Endodermal cell (in vitro differentiated cells): ENCODE data around the gene PHOX2A. TPM values are rescaled to one million over a fixed set of nuclear protein-coding genes. Genes with fewer than 3 reads are reported as not detected.

Source experiments
- DNase-seq: peaks from one replicate; pipeline ENCODE4 v3.0.0-alpha.2; 2017
- H3K27ac ChIP-seq: 2 replicates; pipeline ENCODE4 v1.5.1; 2013; ENCODE audit warnings: mild to moderate bottlenecking, low read depth, low read length, moderate library complexity
- H3K27me3 ChIP-seq: 2 replicates; pipeline ENCODE4 v1.6.1; 2013; ENCODE audit warnings: mild to moderate bottlenecking, low read length, moderate library complexity; ENCODE audit not compliant: insufficient read depth, control insufficient read depth, poor library complexity, severe bottlenecking
- H3K36me3 ChIP-seq: 2 replicates; pipeline ENCODE4 v1.7.0; 2013; ENCODE audit warnings: mild to moderate bottlenecking, low read length, moderate library complexity; ENCODE audit not compliant: control insufficient read depth, insufficient read depth
- H3K4me1 ChIP-seq: one replicate; pipeline ENCODE4 v1.7.0; 2013; ENCODE audit warnings: low read length; ENCODE audit not compliant: control insufficient read depth, insufficient read depth
- H3K4me3 ChIP-seq: 2 replicates; pipeline ENCODE4 v1.5.1; 2013; ENCODE audit warnings: mild to moderate bottlenecking, low read length, moderate library complexity
- H3K9ac ChIP-seq: 2 replicates; pipeline ENCODE4 v1.6.1; 2013; ENCODE audit warnings: mild to moderate bottlenecking, low read length, moderate library complexity; ENCODE audit not compliant: poor library complexity, severe bottlenecking; ENCODE audit errors: extremely low read depth
- H3K9me3 ChIP-seq: 2 replicates; pipeline ENCODE4 v1.6.1; 2013; ENCODE audit warnings: mild to moderate bottlenecking, low read length, moderate library complexity; ENCODE audit not compliant: control insufficient read depth
- H3K27ac Mint-ChIP-seq: 2 replicates; pipeline ENCODE4 v1.8.0; 2020; ENCODE audit warnings: mixed read lengths
- H3K27me3 Mint-ChIP-seq: 2 replicates; pipeline ENCODE4 v1.8.0; 2021; ENCODE audit warnings: mild to moderate bottlenecking, mixed read lengths; ENCODE audit not compliant: insufficient read depth
- H3K36me3 Mint-ChIP-seq: 2 replicates; pipeline ENCODE4 v1.8.0; 2020; ENCODE audit warnings: low read depth, mixed read lengths
- H3K4me1 Mint-ChIP-seq: 2 replicates; pipeline ENCODE4 v1.8.0; 2020; ENCODE audit warnings: mixed read lengths
- H3K4me3 Mint-ChIP-seq: 2 replicates; pipeline ENCODE4 v1.8.0; 2020; ENCODE audit warnings: mild to moderate bottlenecking, moderate library complexity, mixed read lengths
- H3K9me3 Mint-ChIP-seq: 2 replicates; pipeline ENCODE4 v1.8.0; 2020; ENCODE audit warnings: mild to moderate bottlenecking, mixed read lengths
- CTCF ChIP-seq: fragments of 200-600 bp; sonication (generic); conservative IDR thresholded peaks from 2 replicates; pipeline ENCODE4 v1.5.0; 2021; ENCODE audit warnings: antibody characterized with exemption, mild to moderate bottlenecking
- WGBS, 2 experiments: methylation state at CpG; one replicate each; pipeline versions ENCODE4 v1.1.5 to v1.1.7; 2013; ENCODE audit warnings: missing lambda C conversion rate in 2 of 2, mixed read lengths in 1 of 2; ENCODE audit not compliant: insufficient coverage in 1 of 2, insufficient read length in 1 of 2; 5-methylcytosine and 5-hydroxymethylcytosine counted together
- total RNA-seq, 2 donors: library from RNA; stranded (reverse); fragmentation: NEBNext Ultra II Directional in 1 of 2; extraction: Animal tissue kit (Norgen Biotek cat#: 25700) in 1 of 2; gene quantifications; 2 replicates in 1 of 2; 3 replicates in 1 of 2; pipeline ENCODE4 v1.2.1, GENCODE V29; 2021

The PHOX2A gene
- total RNA-seq, 2 donors from 2014 or later = 0.92 TPM; not detected in 1

GRCh38 chr11:72280726-72281315 lies 36.8 kb upstream of the PHOX2A start:
- Mint-ChIP-seq H3K36me3 (no peaks in the 10 kb centered on the region), H3K27me3 (peaks cover 16% of the 10 kb centered on the region), H3K27ac (no peak overlapping the region), H3K4me1 (no peaks in the 10 kb centered on the region), H3K9me3 (peaks cover 2% of the 10 kb centered on the region), H3K4me3 (no peak overlapping the region)
- Histone ChIP-seq H3K27ac (no peak overlapping the region), H3K4me1 (no peaks in the 10 kb centered on the region), H3K4me3 (no peak overlapping the region), H3K9ac (no peak overlapping the region), H3K27me3 (no peaks in the 10 kb centered on the region), H3K36me3 (no peaks in the 10 kb centered on the region), H3K9me3 (no peaks in the 10 kb centered on the region)
- 94 to 96% methylated on average over 16 to 24 of the region's 24 CpGs for WGBS, 2 experiments
- no peak for DNase-seq
- TF ChIP-seq CTCF = no peak

DNA sequence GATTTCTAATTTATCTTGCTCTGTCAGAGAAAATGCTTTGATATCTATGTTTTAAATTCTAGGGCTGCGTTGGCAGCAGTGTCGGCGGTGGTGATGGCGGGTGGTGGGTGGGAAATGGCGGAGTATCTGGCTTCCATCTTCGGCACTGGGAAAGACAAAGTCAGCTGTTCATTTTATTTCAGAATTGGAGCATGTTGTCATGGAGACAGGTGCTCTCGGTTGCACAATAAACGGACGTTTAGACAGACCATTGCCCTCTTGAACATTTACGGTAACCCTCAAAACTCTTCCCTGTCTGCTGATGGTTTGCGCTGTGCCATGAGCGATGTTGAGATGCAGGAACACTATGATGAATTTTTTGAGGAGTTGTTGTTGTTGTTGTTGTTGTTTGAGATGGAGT lies 36.1 kb upstream of the PHOX2A start:
- no peak overlapping the region for H3K27ac ChIP-seq
- H3K4me1 Mint-ChIP-seq = no peaks in the 10 kb centered on the region
- H3K27me3 ChIP-seq = no peaks in the 10 kb centered on the region
- H3K4me1 ChIP-seq = no peaks in the 10 kb centered on the region
- no peak overlapping the region for H3K4me3 ChIP-seq
- H3K9ac ChIP-seq = no peak overlapping the region
- WGBS, 2 experiments = 94 to 95% methylated on average over 11 to 12 of the region's 12 CpGs
- no peak for TF ChIP-seq CTCF
- no peak for DNase-seq
- H3K27me3 Mint-ChIP-seq = peaks cover 18% of the 10 kb centered on the region
- peaks cover 4% of the 10 kb centered on the region for H3K9me3 Mint-ChIP-seq
- H3K36me3 Mint-ChIP-seq = no peaks in the 10 kb centered on the region
- no peak overlapping the region for H3K4me3 Mint-ChIP-seq
- no peaks in the 10 kb centered on the region for H3K36me3 ChIP-seq
- H3K27ac Mint-ChIP-seq = no peak overlapping the region
- no peaks in the 10 kb centered on the region for H3K9me3 ChIP-seq

GRCh38 chr11:72278905-72279304 lies 34.9 kb upstream of the PHOX2A start:
- Histone ChIP-seq H3K4me3 (no peak overlapping the region), H3K27ac (no peak overlapping the region), H3K36me3 (no peaks in the 10 kb centered on the region), H3K27me3 (no peaks in the 10 kb centered on the region), H3K9ac (no peak overlapping the region), H3K9me3 (no peaks in the 10 kb centered on the region), H3K4me1 (no peaks in the 10 kb centered on the region)
- no peak for DNase-seq
- H3K36me3 Mint-ChIP-seq = no peaks in the 10 kb centered on the region
- no peak overlapping the region for H3K27ac Mint-ChIP-seq
- no peak for TF ChIP-seq CTCF
- H3K4me1 Mint-ChIP-seq = no peaks in the 10 kb centered on the region
- peaks cover 4% of the 10 kb centered on the region for H3K9me3 Mint-ChIP-seq
- H3K27me3 Mint-ChIP-seq = peaks cover 12% of the 10 kb centered on the region
- H3K4me3 Mint-ChIP-seq = no peak overlapping the region
